ENCODE results near the gene EPHB3.

Gene EPHB3

DNA sequence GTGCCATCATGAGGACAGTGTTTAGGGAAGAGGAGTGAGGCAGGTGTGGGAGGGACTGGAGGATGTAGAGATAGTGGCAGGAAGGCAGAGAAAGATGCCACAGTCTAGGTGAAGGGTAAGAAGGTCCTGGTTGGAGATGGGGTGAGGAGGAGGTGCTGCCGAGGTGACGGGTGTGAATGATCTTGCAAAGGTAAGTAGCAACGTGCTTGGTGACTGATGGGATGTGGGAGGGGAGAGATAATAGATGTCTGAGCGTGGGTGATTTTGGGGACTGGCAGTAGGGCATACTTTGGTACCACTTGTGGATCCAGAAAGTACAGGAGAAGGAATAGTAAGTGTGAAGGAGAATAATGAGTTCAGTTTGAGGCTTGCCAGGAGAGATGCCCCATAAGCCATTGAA is 27.2 kb downstream of the EPHB3 start:
- WGBS, 2 donors (ENCODE audit: extremely low coverage in 2 of 2, insufficient read length in 2 of 2, insufficient replicate concordance in 1 of 2), result no CpG with 5 or more reads among the region's 4 CpGs

DNA sequence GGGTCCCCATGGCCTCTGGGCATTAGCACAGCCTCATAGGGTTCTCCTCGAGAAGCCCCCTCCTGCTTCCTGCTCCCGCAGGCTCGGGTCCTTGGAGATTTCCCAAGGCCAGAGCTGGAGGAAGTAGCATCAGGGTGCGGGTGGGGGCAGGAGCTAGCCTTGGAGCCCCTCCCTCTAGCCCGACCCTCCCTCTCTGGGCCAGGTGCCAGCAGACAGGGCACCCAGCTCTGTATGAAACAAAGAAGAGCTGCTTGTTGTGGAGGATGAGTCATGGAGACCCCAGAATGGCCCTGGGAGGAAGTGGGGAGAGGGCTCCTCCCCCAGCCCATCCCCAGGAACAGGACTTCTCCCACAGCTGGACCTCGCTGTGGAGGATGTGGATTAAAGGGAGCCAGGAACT is 29.2 kb downstream of the EPHB3 start:
- H3K36me3 ChIP-seq (replicated peaks in 1 of 2; ENCODE audit: control insufficient read depth in 2 of 2, insufficient read depth in 2 of 2, low read length in 2 of 2), result no peaks in the 10 kb centered on the region
- H3K18ac ChIP-seq (ENCODE audit: low read length), result peak overlapping the region; percentile 40
- no peak overlapping the region for H4K91ac ChIP-seq (ENCODE audit: low read depth, low read length, poor library complexity)
- H3K4me3 ChIP-seq (ENCODE audit: low read length in 2 of 2), result no peak overlapping the region
- H3K4me1 ChIP-seq (ENCODE audit: control insufficient read depth in 2 of 2, insufficient read depth in 1 of 2, low read depth in 1 of 2, low read length in 2 of 2), result peaks cover 28 to 42% of the 10 kb centered on the region in 2 donors
- peak overlapping the region; percentile 30 for H2AFZ ChIP-seq (ENCODE audit: low read length)
- no peak overlapping the region for H2BK120ac ChIP-seq (ENCODE audit: low read depth, low read length)
- H2BK5ac ChIP-seq (ENCODE audit: low read length), result no peak overlapping the region
- no peak overlapping the region for H3K27ac ChIP-seq (replicated peaks; ENCODE audit: low read length)
- no peak overlapping the region for H4K8ac ChIP-seq (ENCODE audit: low read depth, low read length)
- no peak overlapping the region for H2BK12ac ChIP-seq (ENCODE audit: low read length)
- peaks cover 0 to 8% (median 0%) of the 10 kb centered on the region in 3 experiments for H3K27me3 ChIP-seq (ENCODE audit: control insufficient read depth in 3 of 3, insufficient read depth in 3 of 3, low read depth in 1 of 3, low read length in 3 of 3)
- peak overlapping the region; percentile 34 for H2BK15ac ChIP-seq (ENCODE audit: low read length)
- no peak overlapping the region for H3K4me2 ChIP-seq (ENCODE audit: insufficient read depth, low read length, poor library complexity, severe bottlenecking)
- H3K79me1 ChIP-seq (ENCODE audit: low read depth, low read length), result no peaks in the 10 kb centered on the region
- H3K4ac ChIP-seq (ENCODE audit: low read length), result no peak overlapping the region
- peak overlapping the region; percentile 12 for H3K14ac ChIP-seq (ENCODE audit: low read length)
- H3K9ac ChIP-seq (ENCODE audit: low read depth, low read length, poor library complexity), result no peak overlapping the region
- H3K9me3 ChIP-seq (replicated peaks in 1 of 2; ENCODE audit: control insufficient read depth in 2 of 2, insufficient read depth in 1 of 2, low read depth in 1 of 2, low read length in 2 of 2), result no peaks in the 10 kb centered on the region
- H3K23ac ChIP-seq (ENCODE audit: low read depth, low read length, poor library complexity), result no peak overlapping the region
- H2AK5ac ChIP-seq (ENCODE audit: low read depth, low read length), result peak overlapping the region; percentile 13
- DNase-seq (ENCODE audit: low spot score), result no peak
- WGBS, 2 donors (ENCODE audit: extremely low coverage in 2 of 2, insufficient read length in 2 of 2, insufficient replicate concordance in 1 of 2), result no CpG with 5 or more reads among the region's 6 CpGs

More for the DNA sequence above, 27.2 kb downstream of the EPHB3 start:
- DNase-seq (ENCODE audit: low spot score), result no peak
- Histone ChIP-seq H2AFZ (ENCODE audit: low read length) (no peak overlapping the region), H3K4me3 (ENCODE audit: low read length in 2 of 2) (no peak overlapping the region), H3K23ac (ENCODE audit: low read depth, low read length, poor library complexity) (no peak overlapping the region), H2BK12ac (ENCODE audit: low read length) (no peak overlapping the region), H2BK5ac (ENCODE audit: low read length) (no peak overlapping the region), H3K14ac (ENCODE audit: low read length) (no peak overlapping the region), H2BK15ac (ENCODE audit: low read length) (no peak overlapping the region), H3K4me2 (ENCODE audit: insufficient read depth, low read length, poor library complexity, severe bottlenecking) (no peak overlapping the region), H3K27ac (replicated peaks; ENCODE audit: low read length) (no peak overlapping the region), H4K8ac (ENCODE audit: low read depth, low read length) (no peak overlapping the region), H3K9me3 (replicated peaks in 1 of 2; ENCODE audit: control insufficient read depth in 2 of 2, insufficient read depth in 1 of 2, low read depth in 1 of 2, low read length in 2 of 2) (no peaks in the 10 kb centered on the region), H3K4me1 (ENCODE audit: control insufficient read depth in 2 of 2, insufficient read depth in 1 of 2, low read depth in 1 of 2, low read length in 2 of 2) (peaks cover 30 to 36% of the 10 kb centered on the region in 2 donors), H3K9ac (ENCODE audit: low read depth, low read length, poor library complexity) (no peak overlapping the region), H4K91ac (ENCODE audit: low read depth, low read length, poor library complexity) (no peak overlapping the region), H2AK5ac (ENCODE audit: low read depth, low read length) (no peak overlapping the region), H3K36me3 (replicated peaks in 1 of 2; ENCODE audit: control insufficient read depth in 2 of 2, insufficient read depth in 2 of 2, low read length in 2 of 2) (no peaks in the 10 kb centered on the region), H3K79me1 (ENCODE audit: low read depth, low read length) (no peaks in the 10 kb centered on the region), H2BK120ac (ENCODE audit: low read depth, low read length) (no peak overlapping the region), H3K18ac (ENCODE audit: low read length) (no peak overlapping the region), H3K4ac (ENCODE audit: low read length) (no peak overlapping the region), H3K27me3 (ENCODE audit: control insufficient read depth in 3 of 3, insufficient read depth in 3 of 3, low read depth in 1 of 3, low read length in 3 of 3) (peaks cover 0 to 16% (median 0%) of the 10 kb centered on the region in 3 experiments)

DNA sequence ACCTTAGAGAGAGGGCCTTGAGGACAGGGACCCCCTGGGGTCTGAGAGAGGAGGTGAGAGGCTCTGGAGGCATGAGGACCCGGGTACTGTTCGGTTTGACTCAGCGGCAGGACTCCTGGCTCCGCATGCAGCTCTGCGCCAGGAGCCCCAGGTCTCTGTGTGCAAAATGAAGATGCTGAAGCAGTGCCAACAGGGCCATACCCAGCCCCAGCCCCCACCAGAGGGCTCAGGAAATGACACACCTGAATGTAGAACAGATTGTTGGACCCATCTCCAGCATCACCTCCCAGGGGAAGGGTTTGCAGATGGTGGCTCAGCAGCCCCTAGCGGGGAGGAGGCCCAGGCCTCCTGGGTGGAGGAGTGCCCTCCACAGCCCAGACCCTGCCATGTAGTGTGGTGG is 30.2 kb downstream of the EPHB3 start:
- Histone ChIP-seq H3K27ac (replicated peaks; ENCODE audit: low read length) (no peak overlapping the region), H3K4me1 (ENCODE audit: control insufficient read depth in 2 of 2, insufficient read depth in 1 of 2, low read depth in 1 of 2, low read length in 2 of 2) (peaks cover 30 to 42% of the 10 kb centered on the region in 2 donors), H2BK120ac (ENCODE audit: low read depth, low read length) (no peak overlapping the region), H3K4me2 (ENCODE audit: insufficient read depth, low read length, poor library complexity, severe bottlenecking) (no peak overlapping the region), H3K18ac (ENCODE audit: low read length) (peak overlapping the region; percentile 64), H2AK5ac (ENCODE audit: low read depth, low read length) (peak overlapping the region; percentile 48), H2BK12ac (ENCODE audit: low read length) (peak overlapping the region; percentile 18), H3K79me1 (ENCODE audit: low read depth, low read length) (no peaks in the 10 kb centered on the region), H3K14ac (ENCODE audit: low read length) (no peak overlapping the region), H3K27me3 (ENCODE audit: control insufficient read depth in 3 of 3, insufficient read depth in 3 of 3, low read depth in 1 of 3, low read length in 3 of 3) (peaks cover 0 to 8% (median 0%) of the 10 kb centered on the region in 3 experiments), H3K9ac (ENCODE audit: low read depth, low read length, poor library complexity) (no peak overlapping the region), H2BK15ac (ENCODE audit: low read length) (no peak overlapping the region), H2AFZ (ENCODE audit: low read length) (no peak overlapping the region), H4K8ac (ENCODE audit: low read depth, low read length) (no peak overlapping the region), H4K91ac (ENCODE audit: low read depth, low read length, poor library complexity) (no peak overlapping the region), H3K4ac (ENCODE audit: low read length) (no peak overlapping the region), H3K4me3 (ENCODE audit: low read length in 2 of 2) (no peak overlapping the region), H3K36me3 (replicated peaks in 1 of 2; ENCODE audit: control insufficient read depth in 2 of 2, insufficient read depth in 2 of 2, low read length in 2 of 2) (no peaks in the 10 kb centered on the region), H3K23ac (ENCODE audit: low read depth, low read length, poor library complexity) (peak overlapping the region; percentile 47), H3K9me3 (replicated peaks in 1 of 2; ENCODE audit: control insufficient read depth in 2 of 2, insufficient read depth in 1 of 2, low read depth in 1 of 2, low read length in 2 of 2) (no peaks in the 10 kb centered on the region), H2BK5ac (ENCODE audit: low read length) (no peak overlapping the region)
- no peak for DNase-seq (ENCODE audit: low spot score)
- no CpG with 5 or more reads among the region's 6 CpGs for WGBS, 2 donors (ENCODE audit: extremely low coverage in 2 of 2, insufficient read length in 2 of 2, insufficient replicate concordance in 1 of 2)

DNA sequence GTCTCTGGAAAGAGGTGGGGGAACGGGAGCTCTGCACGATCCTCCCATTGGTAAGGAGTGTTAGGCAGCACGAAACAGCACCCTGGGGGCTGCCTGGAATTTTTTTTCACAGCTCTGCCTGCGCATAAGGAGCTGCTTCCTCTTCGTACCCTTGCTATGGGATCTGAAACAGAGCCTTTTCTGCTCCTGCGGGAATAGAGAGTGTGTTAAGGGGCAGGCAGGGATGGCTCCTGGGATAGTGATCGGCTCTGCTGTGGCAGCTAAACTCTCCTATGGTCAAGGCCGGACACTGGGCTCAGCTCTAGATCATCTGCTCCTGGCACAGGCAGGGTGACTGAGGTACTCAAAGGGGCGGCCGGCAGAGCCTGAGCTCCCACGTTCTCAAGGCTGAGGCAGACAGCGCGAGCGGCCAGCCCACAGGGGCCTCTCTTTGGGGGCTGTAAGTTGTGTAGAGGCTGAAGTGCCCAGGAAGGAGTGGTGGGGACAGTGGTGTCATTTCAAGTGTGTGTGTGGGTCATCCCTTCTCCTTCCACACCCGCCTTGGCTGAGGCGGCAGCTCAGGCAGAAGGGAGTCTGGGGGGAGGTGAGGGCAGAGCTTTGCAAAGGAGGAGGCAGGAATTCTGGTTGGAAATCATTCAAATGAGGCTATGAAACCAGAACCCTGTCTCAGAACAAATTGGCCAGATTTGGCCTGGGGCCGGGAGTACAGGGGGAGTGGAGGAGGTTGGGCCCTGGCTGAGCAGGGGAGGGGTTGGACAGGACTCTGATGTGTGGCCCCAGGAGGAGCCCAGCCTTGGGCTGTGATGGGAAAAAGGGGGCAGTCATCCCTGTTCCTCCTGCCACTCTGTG is 31.0 kb downstream of the EPHB3 start:
- H3K4me1 ChIP-seq (ENCODE audit: control insufficient read depth in 2 of 2, insufficient read depth in 1 of 2, low read depth in 1 of 2, low read length in 2 of 2), result peaks cover 30 to 40% of the 10 kb centered on the region in 2 donors
- H3K4ac ChIP-seq (ENCODE audit: low read length), result no peak overlapping the region
- no peak overlapping the region for H3K4me2 ChIP-seq (ENCODE audit: insufficient read depth, low read length, poor library complexity, severe bottlenecking)
- no peaks in the 10 kb centered on the region for H3K9me3 ChIP-seq (replicated peaks in 1 of 2; ENCODE audit: control insufficient read depth in 2 of 2, insufficient read depth in 1 of 2, low read depth in 1 of 2, low read length in 2 of 2)
- H4K91ac ChIP-seq (ENCODE audit: low read depth, low read length, poor library complexity), result no peak overlapping the region
- no peak overlapping the region for H3K23ac ChIP-seq (ENCODE audit: low read depth, low read length, poor library complexity)
- peak overlapping the region; percentile 72 for H2BK15ac ChIP-seq (ENCODE audit: low read length)
- no CpG with 5 or more reads among the region's 17 CpGs for WGBS, 2 donors (ENCODE audit: extremely low coverage in 2 of 2, insufficient read length in 2 of 2, insufficient replicate concordance in 1 of 2)
- H3K36me3 ChIP-seq (replicated peaks in 1 of 2; ENCODE audit: control insufficient read depth in 2 of 2, insufficient read depth in 2 of 2, low read length in 2 of 2), result no peaks in the 10 kb centered on the region
- H3K27me3 ChIP-seq (ENCODE audit: control insufficient read depth in 3 of 3, insufficient read depth in 3 of 3, low read depth in 1 of 3, low read length in 3 of 3), result peaks cover 0 to 8% (median 0%) of the 10 kb centered on the region in 3 experiments
- peak overlapping the region; percentile 48 for H2AK5ac ChIP-seq (ENCODE audit: low read depth, low read length)
- H2BK5ac ChIP-seq (ENCODE audit: low read length), result no peak overlapping the region
- H3K18ac ChIP-seq (ENCODE audit: low read length), result peak overlapping the region; percentile 73
- H2BK120ac ChIP-seq (ENCODE audit: low read depth, low read length), result no peak overlapping the region
- H3K4me3 ChIP-seq (ENCODE audit: low read length in 2 of 2), result peak overlapping the region in 1 of 2 donors; percentile 17
- H3K14ac ChIP-seq (ENCODE audit: low read length), result no peak overlapping the region
- no peak overlapping the region for H2BK12ac ChIP-seq (ENCODE audit: low read length)
- no peak overlapping the region for H3K9ac ChIP-seq (ENCODE audit: low read depth, low read length, poor library complexity)
- H3K79me1 ChIP-seq (ENCODE audit: low read depth, low read length), result no peaks in the 10 kb centered on the region
- no peak for DNase-seq (ENCODE audit: low spot score)
- H3K27ac ChIP-seq (replicated peaks; ENCODE audit: low read length), result no peak overlapping the region
- peak overlapping the region; percentile 80 for H2AFZ ChIP-seq (ENCODE audit: low read length)
- H4K8ac ChIP-seq (ENCODE audit: low read depth, low read length), result no peak overlapping the region
